HCT116 (cell line): ENCODE measurements around the gene CNTN5. TPM values are rescaled to one million over a fixed set of nuclear protein-coding genes. Genes with fewer than 3 reads are reported as not detected.

Source experiments
- ATAC-seq: fragments of 200-7000 bp; cut with Tn5 transposase; 2 replicates; pipeline ENCODE4 v1.9.1; 2020; ENCODE audit warnings: mild to moderate bottlenecking, moderate library complexity
- BruUV-seq: library from RNA; stranded (reverse); fragments of 400-500 nt; replicated peaks from 2 replicates; lab custom pipeline; 2021; lab: Mats Ljungman, UMichigan
- CTCF ChIA-PET: fragments of 300-600 bp; sonication (Branson Sonifier 250); formaldehyde crosslinking; loops from one replicate; lab custom pipeline; 2021; ENCODE audit warnings: antibody characterized with exemption; lab: Charles Lee
- POLR2A ChIA-PET: fragments of 300-600, 350-600 bp; sonication (Branson Sonifier 250); formaldehyde crosslinking; loops from one replicate; lab custom pipeline; 2021; ENCODE audit warnings: antibody characterized with exemption; lab: Charles Lee
- RAD21 ChIA-PET, 2 experiments: fragments of 300-600 bp; sonication (Branson Sonifier 250); formaldehyde crosslinking; loops; one replicate each; lab custom pipeline; 2023; ENCODE audit warnings: low total read pairs in 2 of 2; ENCODE audit not compliant: uncharacterized antibody in 2 of 2, unreplicated experiment in 2 of 2, low non-redundant PET in 1 of 2; lab: Charles Lee
- DNase-seq: peaks from one replicate; pipeline ENCODE4 v3.0.0-alpha.2; 2010; ENCODE audit warnings: low read depth, low spot score
- H2AFZ ChIP-seq: fragments of 200-600 bp; shearing (Covaris generic), sonication (generic); 2 replicates; pipeline ENCODE4 v1.6.1; 2017; ENCODE audit warnings: low read depth, mixed run types, mixed read lengths, antibody characterized with exemption, low read length; ENCODE audit not compliant: poor library complexity, severe bottlenecking
- H3K27ac ChIP-seq: 2 replicates; pipeline ENCODE4 v1.5.1; 2012; ENCODE audit warnings: low read depth, low read length
- H3K27me3 ChIP-seq: fragments of 200-600 bp; sonication (generic); 2 replicates; pipeline ENCODE4 v1.6.1; 2016; ENCODE audit warnings: mixed run types, low read length, mixed read lengths; ENCODE audit not compliant: insufficient read depth
- H3K36me3 ChIP-seq, 2 experiments: fragments of 200-500 bp in 1 of 2; fragments of 200-600 bp in 1 of 2; sonication (Bioruptor generic) in 1 of 2; sonication (generic) in 1 of 2; 2 replicates each; pipeline versions ENCODE4 v1.5.1 to v1.6.1; 2014 to 2016; ENCODE audit warnings: low read length in 2 of 2, inconsistent platforms in 1 of 2, mixed read lengths in 1 of 2, mixed run types in 1 of 2; ENCODE audit not compliant: insufficient read depth in 2 of 2, control insufficient read depth in 1 of 2
- H3K4me1 ChIP-seq, 2 experiments: fragments of 200-600 bp in 1 of 2; sonication (generic) in 1 of 2; 2 replicates each; pipeline versions ENCODE4 v1.5.1 to v1.6.1; 2012 to 2017; ENCODE audit warnings: low read length in 2 of 2, inconsistent platforms in 1 of 2, mild to moderate bottlenecking in 1 of 2, mixed read lengths in 1 of 2, mixed run types in 1 of 2, moderate library complexity in 1 of 2; ENCODE audit not compliant: insufficient read depth in 2 of 2, control insufficient read depth in 1 of 2
- H3K4me2 ChIP-seq: fragments of 200-600 bp; sonication (generic); 2 replicates; pipeline ENCODE4 v1.6.1; 2017; ENCODE audit warnings: mixed run types, low read length, mixed read lengths
- H3K4me3 ChIP-seq, 2 experiments: fragments of 200-600 bp in 1 of 2; sonication (generic) in 1 of 2; replicated peaks in 1 of 2; 2 replicates each; pipeline ENCODE4 v1.5.1; 2011 to 2016; ENCODE audit warnings: low read length in 2 of 2, control low read depth in 1 of 2, low read depth in 1 of 2, mild to moderate bottlenecking in 1 of 2, mixed read lengths in 1 of 2, mixed run types in 1 of 2
- H3K79me2 ChIP-seq: fragments of 200-600 bp; sonication (generic); 2 replicates; pipeline ENCODE4 v1.6.1; 2017; ENCODE audit warnings: mild to moderate bottlenecking, mixed run types, low read length, moderate library complexity, mixed read lengths; ENCODE audit not compliant: insufficient read depth
- H3K9ac ChIP-seq: fragments of 200-600 bp; sonication (generic); 2 replicates; pipeline ENCODE4 v1.6.1; 2016; ENCODE audit warnings: low read length, mixed read lengths
- H3K9me2 ChIP-seq: fragments of 200-600 bp; sonication (generic), shearing (Covaris generic); 2 replicates; pipeline ENCODE4 v1.6.1; 2017; ENCODE audit warnings: mixed run types, mild to moderate bottlenecking, moderate library complexity; ENCODE audit not compliant: insufficient read depth
- H3K9me3 ChIP-seq, 2 experiments: fragments of 200-500 bp in 1 of 2; fragments of 200-600 bp in 1 of 2; sonication (Bioruptor generic) in 1 of 2; sonication (generic) in 1 of 2; 2 replicates each; pipeline ENCODE4 v1.6.1; 2014 to 2017; ENCODE audit warnings: low read length in 2 of 2, mixed read lengths in 2 of 2, inconsistent platforms in 1 of 2, low read depth in 1 of 2, mild to moderate bottlenecking in 1 of 2, mixed run types in 1 of 2, moderate library complexity in 1 of 2; ENCODE audit not compliant: control insufficient read depth in 1 of 2, insufficient read depth in 1 of 2
- H4K20me1 ChIP-seq: fragments of 200-600 bp; sonication (generic), shearing (Covaris generic); 2 replicates; pipeline ENCODE4 v1.6.1; 2017; ENCODE audit warnings: mixed run types, mild to moderate bottlenecking, moderate library complexity; ENCODE audit not compliant: insufficient read depth
- CBX3 ChIP-seq: IDR thresholded peaks from 2 replicates; pipeline ENCODE4 v1.6.1; 2012; ENCODE audit warnings: low read depth
- ELF1 ChIP-seq: IDR thresholded peaks from 2 replicates; pipeline ENCODE4 v1.6.1; 2012; ENCODE audit warnings: low read depth, borderline replicate concordance
- EZH2 ChIP-seq: fragments of 200-600 bp; sonication (generic); IDR thresholded peaks from 2 replicates; pipeline ENCODE4 v1.6.1; 2017; ENCODE audit warnings: antibody characterized with exemption, mixed run types
- EZH2phosphoT487 ChIP-seq: fragments of 200-600 bp; IDR thresholded peaks from 2 replicates; pipeline ENCODE4 v1.6.1; 2018; ENCODE audit warnings: antibody characterized with exemption, borderline replicate concordance
- JUND ChIP-seq: IDR thresholded peaks from 2 replicates; pipeline ENCODE4 v1.6.1; 2012
- POLR2A ChIP-seq: IDR thresholded peaks from 2 replicates; pipeline ENCODE4 v1.7.0; 2011; ENCODE audit warnings: borderline replicate concordance; ENCODE audit not compliant: insufficient read depth, insufficient read length; ENCODE audit errors: extremely low read depth
- RAD21 ChIP-seq: IDR thresholded peaks from 2 replicates; pipeline ENCODE4 v1.6.1; 2012; ENCODE audit warnings: low read depth, mild to moderate bottlenecking
- SIN3A ChIP-seq: IDR thresholded peaks from 2 replicates; pipeline ENCODE4 v1.6.1; 2012; ENCODE audit warnings: low read depth
- SP1 ChIP-seq: IDR thresholded peaks from 2 replicates; pipeline ENCODE4 v1.6.1; 2012; ENCODE audit warnings: low read depth
- SRF ChIP-seq: IDR thresholded peaks from 2 replicates; pipeline ENCODE4 v1.6.1; 2012; ENCODE audit warnings: low read depth
- TCF7L2 ChIP-seq: IDR thresholded peaks from 2 replicates; pipeline ENCODE4 v1.7.0; 2011; ENCODE audit warnings: borderline replicate concordance, inconsistent platforms; ENCODE audit not compliant: insufficient read depth, insufficient read length; ENCODE audit errors: extremely low read depth
- YY1 ChIP-seq: IDR thresholded peaks from 2 replicates; pipeline ENCODE4 v1.6.1; 2011; ENCODE audit warnings: low read length, low read depth, moderate library complexity, mild to moderate bottlenecking; ENCODE audit not compliant: insufficient replicate concordance; ENCODE audit errors: extremely low read depth
- ZFX ChIP-seq: fragments of 450-650 bp; IDR thresholded peaks from 2 replicates; pipeline ENCODE4 v1.6.1; 2017
- ZNF274 ChIP-seq: fragments of 200-500 bp; sonication (Bioruptor generic); IDR thresholded peaks from 2 replicates; pipeline ENCODE4 v1.6.1; 2014; ENCODE audit warnings: mild to moderate bottlenecking, low read depth, low read length, inconsistent platforms
- intact Hi-C: fragments of 100-400 bp; cut with micrococcal nuclease; formaldehyde crosslinking; loops from 2 replicates; pipeline ENCODE4 v1.10.0; 2022
- total RNA-seq: library from RNA; stranded (reverse); gene quantifications from one replicate; pipeline ENCODE4 v1.2.1, GENCODE V29; 2021; ENCODE audit not compliant: unreplicated experiment
- TF ChIP-seq, protein P1 (sequence below), 3 experiments: fragments of 200-600 bp in 1 of 3; sonication (generic) in 1 of 3; IDR thresholded peaks in 2 of 3; conservative IDR thresholded peaks in 1 of 3; 2 replicates each; pipeline ENCODE4 v1.5.1; 2012 to 2017; ENCODE audit warnings: low read depth in 2 of 3, low read length in 2 of 3, antibody characterized with exemption in 1 of 3, borderline replicate concordance in 1 of 3, control low read depth in 1 of 3, mild to moderate bottlenecking in 1 of 3, mixed read lengths in 1 of 3, mixed run types in 1 of 3, moderate library complexity in 1 of 3; ENCODE audit not compliant: insufficient read depth in 1 of 3
- TF ChIP-seq, protein P2 (sequence below): IDR thresholded peaks from 2 replicates; pipeline ENCODE4 v1.6.1; 2012
- TF ChIP-seq, protein P3 (sequence below): IDR thresholded peaks from 2 replicates; pipeline ENCODE4 v1.6.1; 2011; ENCODE audit warnings: mild to moderate bottlenecking, low read length, moderate library complexity; ENCODE audit not compliant: insufficient replicate concordance; ENCODE audit errors: extremely low read depth

Gene CNTN5
- total RNA-seq, 1 experiment from 2014 or later, result not detected

DNA sequence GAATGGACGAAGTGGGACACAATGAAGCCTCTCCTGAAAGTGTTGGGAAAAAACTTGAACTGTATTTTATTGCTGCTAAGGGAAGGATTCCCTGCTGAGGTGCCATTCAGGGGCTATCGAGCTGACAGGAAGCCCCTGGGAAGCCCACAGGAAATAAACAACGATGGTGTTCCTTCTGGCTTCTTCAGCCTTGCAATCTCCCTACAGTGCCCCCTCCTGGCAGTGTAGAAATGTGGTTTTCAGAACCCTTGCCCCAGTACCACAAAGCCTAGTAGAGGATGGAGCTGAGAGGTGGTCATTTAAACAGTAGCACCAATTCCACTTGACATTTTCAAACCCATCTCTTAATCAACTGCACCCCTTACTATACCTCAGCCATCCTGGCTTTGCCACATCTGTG lies 989.6 kb downstream of the CNTN5 start:
- TF ChIP-seq CBX3 (no peak), TCF7L2 (no peak), RAD21 (no peak), POLR2A (no peak), EZH2phosphoT487 (no peak)
- TF ChIP-seq, all 23 proteins: peak for 0
- no TSS peak for BruUV-seq
- H2AFZ ChIP-seq, result no peak overlapping the region
- ChIA-PET CTCF (interaction anchor here (1.3 kb wide), 1 partner anchor 514 kb away, joined by 3 read pairs; no protein-coding TSS in a partner anchor), RAD21 (no interaction called here), POLR2A (no interaction called here)
- no peaks in the 10 kb centered on the region for H3K9me2 ChIP-seq
- no peaks in the 10 kb centered on the region for H3K27me3 ChIP-seq
- no peak for DNase-seq
- no peak for ATAC-seq
- no peak overlapping the region for H3K4me2 ChIP-seq
- no peak overlapping the region for H3K9ac ChIP-seq
- H3K9me3 ChIP-seq, result 0 out of 4 replicates have a peak, but pooled peaks cover 0 to 2% of the 10 kb centered on the region in 2 experiments
- no peaks in the 10 kb centered on the region for H4K20me1 ChIP-seq
- no peaks in the 10 kb centered on the region for H3K79me2 ChIP-seq
- no peak overlapping the region for H3K4me3 ChIP-seq
- intact Hi-C loops, result no loop called here
- no peaks in the 10 kb centered on the region for H3K36me3 ChIP-seq
- no peak overlapping the region for H3K27ac ChIP-seq
- no peaks in the 10 kb centered on the region for H3K4me1 ChIP-seq

DNA sequence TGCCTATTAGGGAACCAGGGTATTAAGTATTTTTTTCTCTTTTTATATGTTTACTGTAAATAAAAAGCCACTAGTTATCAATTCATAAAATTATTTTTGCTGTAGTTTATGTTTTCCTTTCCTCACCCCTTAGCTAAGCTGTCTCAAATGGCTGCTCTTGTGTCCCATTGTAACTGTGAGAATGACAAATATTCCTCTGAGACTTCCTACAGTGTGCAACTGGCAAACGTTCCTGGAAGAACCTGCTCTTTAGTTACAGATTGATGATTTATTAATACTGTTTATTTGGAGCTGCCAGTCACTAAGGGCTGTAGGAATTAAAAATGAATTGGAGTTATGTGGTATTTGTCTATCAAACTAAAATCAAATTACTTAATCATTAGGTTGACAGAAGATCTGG lies 990.9 kb downstream of the CNTN5 start:
- no peak for ATAC-seq
- TF ChIP-seq RAD21, result no peak
- no peak for TF ChIP-seq ELF1
- TF ChIP-seq YY1, result no peak
- no peak for TF ChIP-seq SIN3A
- no peak for TF ChIP-seq EZH2phosphoT487
- TF ChIP-seq POLR2A, result no peak
- TF ChIP-seq, protein P1, sequence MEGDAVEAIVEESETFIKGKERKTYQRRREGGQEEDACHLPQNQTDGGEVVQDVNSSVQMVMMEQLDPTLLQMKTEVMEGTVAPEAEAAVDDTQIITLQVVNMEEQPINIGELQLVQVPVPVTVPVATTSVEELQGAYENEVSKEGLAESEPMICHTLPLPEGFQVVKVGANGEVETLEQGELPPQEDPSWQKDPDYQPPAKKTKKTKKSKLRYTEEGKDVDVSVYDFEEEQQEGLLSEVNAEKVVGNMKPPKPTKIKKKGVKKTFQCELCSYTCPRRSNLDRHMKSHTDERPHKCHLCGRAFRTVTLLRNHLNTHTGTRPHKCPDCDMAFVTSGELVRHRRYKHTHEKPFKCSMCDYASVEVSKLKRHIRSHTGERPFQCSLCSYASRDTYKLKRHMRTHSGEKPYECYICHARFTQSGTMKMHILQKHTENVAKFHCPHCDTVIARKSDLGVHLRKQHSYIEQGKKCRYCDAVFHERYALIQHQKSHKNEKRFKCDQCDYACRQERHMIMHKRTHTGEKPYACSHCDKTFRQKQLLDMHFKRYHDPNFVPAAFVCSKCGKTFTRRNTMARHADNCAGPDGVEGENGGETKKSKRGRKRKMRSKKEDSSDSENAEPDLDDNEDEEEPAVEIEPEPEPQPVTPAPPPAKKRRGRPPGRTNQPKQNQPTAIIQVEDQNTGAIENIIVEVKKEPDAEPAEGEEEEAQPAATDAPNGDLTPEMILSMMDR (IDR thresholded peaks at IDR 0.05 in 2 of 3, conservative IDR thresholded peaks at IDR 0.05 in 1 of 3; ENCODE audit: borderline replicate concordance in 1 of 3, insufficient read depth in 1 of 3, low read depth in 2 of 3, low read length in 2 of 3), result no peak
- no peak for TF ChIP-seq CBX3
- TF ChIP-seq SRF, result no peak
- no peak for TF ChIP-seq ZFX
- no peak for TF ChIP-seq ZNF274
- TF ChIP-seq, protein P2, sequence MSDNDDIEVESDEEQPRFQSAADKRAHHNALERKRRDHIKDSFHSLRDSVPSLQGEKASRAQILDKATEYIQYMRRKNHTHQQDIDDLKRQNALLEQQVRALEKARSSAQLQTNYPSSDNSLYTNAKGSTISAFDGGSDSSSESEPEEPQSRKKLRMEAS, result no peak
- TF ChIP-seq, protein P3, sequence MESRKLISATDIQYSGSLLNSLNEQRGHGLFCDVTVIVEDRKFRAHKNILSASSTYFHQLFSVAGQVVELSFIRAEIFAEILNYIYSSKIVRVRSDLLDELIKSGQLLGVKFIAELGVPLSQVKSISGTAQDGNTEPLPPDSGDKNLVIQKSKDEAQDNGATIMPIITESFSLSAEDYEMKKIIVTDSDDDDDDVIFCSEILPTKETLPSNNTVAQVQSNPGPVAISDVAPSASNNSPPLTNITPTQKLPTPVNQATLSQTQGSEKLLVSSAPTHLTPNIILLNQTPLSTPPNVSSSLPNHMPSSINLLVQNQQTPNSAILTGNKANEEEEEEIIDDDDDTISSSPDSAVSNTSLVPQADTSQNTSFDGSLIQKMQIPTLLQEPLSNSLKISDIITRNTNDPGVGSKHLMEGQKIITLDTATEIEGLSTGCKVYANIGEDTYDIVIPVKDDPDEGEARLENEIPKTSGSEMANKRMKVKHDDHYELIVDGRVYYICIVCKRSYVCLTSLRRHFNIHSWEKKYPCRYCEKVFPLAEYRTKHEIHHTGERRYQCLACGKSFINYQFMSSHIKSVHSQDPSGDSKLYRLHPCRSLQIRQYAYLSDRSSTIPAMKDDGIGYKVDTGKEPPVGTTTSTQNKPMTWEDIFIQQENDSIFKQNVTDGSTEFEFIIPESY, result no peak
- no peak for TF ChIP-seq SP1
- no peak for TF ChIP-seq JUND
- no peak for TF ChIP-seq EZH2
- Histone ChIP-seq H3K36me3 (no peaks in the 10 kb centered on the region), H3K4me1 (no peaks in the 10 kb centered on the region), H2AFZ (no peak overlapping the region), H3K79me2 (no peaks in the 10 kb centered on the region), H3K4me2 (no peak overlapping the region), H3K9me3 (0 out of 4 replicates have a peak, but pooled peaks cover 0 to 2% of the 10 kb centered on the region in 2 experiments), H3K9me2 (no peaks in the 10 kb centered on the region), H3K27ac (no peak overlapping the region), H3K4me3 (no peak overlapping the region), H4K20me1 (no peaks in the 10 kb centered on the region), H3K9ac (no peak overlapping the region), H3K27me3 (no peaks in the 10 kb centered on the region)
- DNase-seq, result no peak
- intact Hi-C loops, result no loop called here
- CTCF ChIA-PET, result no interaction called here
- BruUV-seq, result no TSS peak
- POLR2A ChIA-PET, result no interaction called here
- RAD21 ChIA-PET, result no interaction called here
